SHP77 (cell line): Measurements from ENCODE around the gene GPD1L.
"Not testable (repeated sequence)": the region's sequence is repeated elsewhere in the genome, so short reads cannot be mapped to it uniquely, and the experiment has no call there.

Experiments used
- DNase-seq, 2 experiments: peaks; one replicate each; lab custom pipeline; 2025; lab: John Stamatoyannopoulos, UW

The GPD1L gene

GRCh38 chr3:32105291-32106131, 909 bp upstream of the GPD1L start:
- DNase-seq = no peak

GRCh38 chr3:32106929-32107362, 526 bp downstream of the GPD1L start:
- peak in 1 of 2 experiments; percentile 22 for DNase-seq

GRCh38 chr3:32108224-32108623, 1.8 kb downstream of the GPD1L start:
- DNase-seq = not testable (repeated sequence)

GRCh38 chr3:32109256-32109655, 2.8 kb downstream of the GPD1L start:
- DNase-seq = peak in 1 of 2 experiments; percentile 16

- DNase-seq = no peak
These were observed 3.9 kb downstream of the GPD1L start for GRCh38 chr3:32110233-32110760.

- no peak for DNase-seq
These were observed 5.1 kb downstream of the GPD1L start for GRCh38 chr3:32111560-32111959.

GRCh38 chr3:32113566-32113965, 7.1 kb downstream of the GPD1L start:
- no peak for DNase-seq

GRCh38 chr3:32113981-32114545, 7.6 kb downstream of the GPD1L start:
- DNase-seq = no peak

- not testable (repeated sequence) for DNase-seq
These were observed 8.3 kb downstream of the GPD1L start for GRCh38 chr3:32114546-32115386.

- DNase-seq = peak in 1 of 2 experiments; percentile 15
These were observed 10.9 kb downstream of the GPD1L start for GRCh38 chr3:32117320-32117719.

GRCh38 chr3:32118215-32118614, 11.8 kb downstream of the GPD1L start:
- DNase-seq = no peak

GRCh38 chr3:32120471-32120870, 14.1 kb downstream of the GPD1L start:
- no peak for DNase-seq

- no peak for DNase-seq
These were observed 14.7 kb downstream of the GPD1L start for GRCh38 chr3:32121137-32121536.

GRCh38 chr3:32123620-32124019, 17.2 kb downstream of the GPD1L start:
- DNase-seq = no peak

- DNase-seq = no peak
These were observed 18.6 kb downstream of the GPD1L start for GRCh38 chr3:32125012-32125411.

GRCh38 chr3:32126305-32127015, 20.0 kb downstream of the GPD1L start:
- no peak for DNase-seq

GRCh38 chr3:32127219-32127826, 20.9 kb downstream of the GPD1L start:
- no peak for DNase-seq

- DNase-seq = no peak
These were observed 22.5 kb downstream of the GPD1L start for GRCh38 chr3:32128936-32129335.

- DNase-seq = no peak
These were observed 23.4 kb downstream of the GPD1L start for GRCh38 chr3:32129832-32130231.

GRCh38 chr3:32132121-32132520, 25.7 kb downstream of the GPD1L start:
- DNase-seq = no peak

- DNase-seq = no peak
These were observed 26.3 kb downstream of the GPD1L start for GRCh38 chr3:32132706-32133105.
